Measurements from ENCODE around the gene LDAF1.
"Not testable (repeated sequence)": the region's sequence is repeated elsewhere in the genome, so short reads cannot be mapped to it uniquely, and the experiment has no call there.

The LDAF1 gene

GRCh38 chr16:21164521-21165168 lies 6.2 kb downstream of the LDAF1 start:
- no peak overlapping the region for H3K4me3 ChIP-seq (ENCODE audit: low read depth in 1 of 2, low read length in 1 of 2)
- H3K27ac ChIP-seq, result no peak overlapping the region
- peaks cover under 1 to 2% of the 10 kb centered on the region in 2 experiments for H3K4me1 ChIP-seq (ENCODE audit: control insufficient read depth in 1 of 2, insufficient read depth in 1 of 2, low read depth in 1 of 2, low read length in 1 of 2)
- no peaks in the 10 kb centered on the region for H3K9me3 ChIP-seq
- TF ChIP-seq CTCF (IDR thresholded peaks at IDR 0.05), result no peak
- H3K36me3 ChIP-seq, result no peaks in the 10 kb centered on the region
- no peaks in the 10 kb centered on the region for H3K27me3 ChIP-seq

GRCh38 chr16:21166561-21166961 lies 8.1 kb downstream of the LDAF1 start:
- H3K27ac ChIP-seq, result no peak overlapping the region
- peaks cover 14% of the 10 kb centered on the region for H3K36me3 ChIP-seq

GRCh38 chr16:21167360-21167759 lies 8.9 kb downstream of the LDAF1 start:
- Histone ChIP-seq H3K36me3 (peaks cover 18% of the 10 kb centered on the region), H3K27me3 (no peaks in the 10 kb centered on the region), H3K27ac (no peak overlapping the region), H3K9me3 (no peaks in the 10 kb centered on the region), H3K4me3 (ENCODE audit: low read depth in 1 of 2, low read length in 1 of 2) (no peak overlapping the region), H3K4me1 (ENCODE audit: control insufficient read depth in 1 of 2, insufficient read depth in 1 of 2, low read depth in 1 of 2, low read length in 1 of 2) (no peaks in the 10 kb centered on the region)
- no peak for TF ChIP-seq CTCF (IDR thresholded peaks at IDR 0.05)

More at GRCh38 chr16:21166561-21166961, 8.1 kb downstream of the LDAF1 start:
- Histone ChIP-seq H3K27me3 (no peaks in the 10 kb centered on the region), H3K4me1 (ENCODE audit: control insufficient read depth in 1 of 2, insufficient read depth in 1 of 2, low read depth in 1 of 2, low read length in 1 of 2) (no peaks in the 10 kb centered on the region), H3K4me3 (ENCODE audit: low read depth in 1 of 2, low read length in 1 of 2) (no peak overlapping the region), H3K9me3 (no peaks in the 10 kb centered on the region)
- TF ChIP-seq CTCF (IDR thresholded peaks at IDR 0.05), result no peak

- peaks cover 23% of the 10 kb centered on the region for H3K36me3 ChIP-seq
- no peak overlapping the region for H3K4me3 ChIP-seq (ENCODE audit: low read depth in 1 of 2, low read length in 1 of 2)
- H3K27ac ChIP-seq, result no peak overlapping the region
- H3K27me3 ChIP-seq, result no peaks in the 10 kb centered on the region
- no peaks in the 10 kb centered on the region for H3K9me3 ChIP-seq
- TF ChIP-seq CTCF (IDR thresholded peaks at IDR 0.05), result no peak
- H3K4me1 ChIP-seq (ENCODE audit: control insufficient read depth in 1 of 2, insufficient read depth in 1 of 2, low read depth in 1 of 2, low read length in 1 of 2), result no peaks in the 10 kb centered on the region
Observed at GRCh38 chr16:21167929-21168602, 9.6 kb downstream of the LDAF1 start.

- Histone ChIP-seq H3K36me3 (peaks cover 27% of the 10 kb centered on the region), H3K27me3 (no peaks in the 10 kb centered on the region), H3K9me3 (no peaks in the 10 kb centered on the region), H3K4me3 (ENCODE audit: low read depth in 1 of 2, low read length in 1 of 2) (no peak overlapping the region), H3K4me1 (ENCODE audit: control insufficient read depth in 1 of 2, insufficient read depth in 1 of 2, low read depth in 1 of 2, low read length in 1 of 2) (no peaks in the 10 kb centered on the region), H3K27ac (no peak overlapping the region)
- TF ChIP-seq CTCF (IDR thresholded peaks at IDR 0.05), result no peak
Observed at GRCh38 chr16:21169249-21169981, 10.9 kb downstream of the LDAF1 start.

- not testable (repeated sequence) for H3K4me3 ChIP-seq (ENCODE audit: low read depth in 1 of 2, low read length in 1 of 2); H3K9me3 ChIP-seq; H3K27ac ChIP-seq; H3K27me3 ChIP-seq; H3K4me1 ChIP-seq (ENCODE audit: control insufficient read depth in 1 of 2, insufficient read depth in 1 of 2, low read depth in 1 of 2, low read length in 1 of 2)
- H3K36me3 ChIP-seq, result peaks cover 31% of the 10 kb centered on the region
Observed at GRCh38 chr16:21170116-21170515, 11.6 kb downstream of the LDAF1 start.
